NCI-H526 (cell line): Measurements from ENCODE around the gene MAP3K6.
A peak's percentile ranks its signal among the peaks of the same experiment; 100 is the strongest.
"Not testable (repeated sequence)": the region's sequence is repeated elsewhere in the genome, so short reads cannot be mapped to it uniquely, and the experiment has no call there.

ENCODE experiments used
- DNase-seq, 2 experiments: peaks; one replicate each; lab custom pipeline; 2025; lab: John Stamatoyannopoulos, UW

The MAP3K6 gene

GRCh38 chr1:27366411-27367159 is at the start of gene MAP3K6:
Gene MAP3K6 (minus strand): TSS chr1:27366961. CDS start chr1:27366597, 364 bp downstream.
- DNase-seq = peak in 1 of 2 experiments; percentile 88

GRCh38 chr1:27414091-27414490 is 47.3 kb upstream of the MAP3K6 start:
- DNase-seq = no peak

- no peak for DNase-seq
Measured at GRCh38 chr1:27413004-27413403, 46.2 kb upstream of the MAP3K6 start.

GRCh38 chr1:27412502-27412901 is 45.7 kb upstream of the MAP3K6 start:
- no peak for DNase-seq

GRCh38 chr1:27410709-27411108 is 43.9 kb upstream of the MAP3K6 start:
- no peak for DNase-seq

GRCh38 chr1:27409669-27410068 is 42.9 kb upstream of the MAP3K6 start:
- no peak for DNase-seq

- no peak for DNase-seq
Measured at GRCh38 chr1:27408151-27408550, 41.4 kb upstream of the MAP3K6 start.

GRCh38 chr1:27406791-27407190 is 40.0 kb upstream of the MAP3K6 start:
- not testable (repeated sequence) for DNase-seq

GRCh38 chr1:27406362-27406680 is 39.6 kb upstream of the MAP3K6 start:
- DNase-seq = no peak

GRCh38 chr1:27405598-27406361 is 39.0 kb upstream of the MAP3K6 start:
- DNase-seq = not testable (repeated sequence)

GRCh38 chr1:27405074-27405473 is 38.3 kb upstream of the MAP3K6 start:
- no peak for DNase-seq

GRCh38 chr1:27403931-27404330 is 37.2 kb upstream of the MAP3K6 start:
- DNase-seq = no peak

GRCh38 chr1:27403065-27403726 is 36.4 kb upstream of the MAP3K6 start:
- no peak for DNase-seq

GRCh38 chr1:27402349-27402754 is 35.6 kb upstream of the MAP3K6 start:
- DNase-seq = peak in 1 of 2 experiments; percentile 29

GRCh38 chr1:27400963-27401341 is 34.2 kb upstream of the MAP3K6 start:
- DNase-seq = no peak

- peak in 1 of 2 experiments; percentile 53 for DNase-seq
Measured at GRCh38 chr1:27400082-27400962, 33.6 kb upstream of the MAP3K6 start.

- peak in 1 of 2 experiments; percentile 56 for DNase-seq
Measured at GRCh38 chr1:27399251-27400025, 32.7 kb upstream of the MAP3K6 start.

- no peak for DNase-seq
Measured at GRCh38 chr1:27398405-27399149, 31.8 kb upstream of the MAP3K6 start.

GRCh38 chr1:27397749-27398148 is 31.0 kb upstream of the MAP3K6 start:
- DNase-seq = no peak

GRCh38 chr1:27397110-27397509 is 30.3 kb upstream of the MAP3K6 start:
- DNase-seq = no peak
